GM18508 (cell line): ENCODE data around the gene ZIC2.

Experiments used
- ATAC-seq: cut with Tn5 transposase; IDR thresholded peaks from one replicate; pipeline ENCODE4 v1.9.1; 2021; ENCODE audit warnings: moderate number of reproducible peaks; ENCODE audit not compliant: insufficient read depth, unreplicated experiment

ZIC2 gene

GRCh38 chr13:99973163-99973807 is 8.3 kb upstream of the ZIC2 start:
- ATAC-seq = no peak

- no peak for ATAC-seq
These were observed 7.8 kb upstream of the ZIC2 start for GRCh38 chr13:99973808-99974185.

- no peak for ATAC-seq
These were observed 7.2 kb upstream of the ZIC2 start for GRCh38 chr13:99974296-99974938.

- no peak for ATAC-seq
These were observed 6.5 kb upstream of the ZIC2 start for GRCh38 chr13:99974939-99975561.

- ATAC-seq = no peak
These were observed 6.0 kb upstream of the ZIC2 start for GRCh38 chr13:99975626-99976025.

- ATAC-seq = no peak
These were observed 5.0 kb upstream of the ZIC2 start for GRCh38 chr13:99976575-99976974.

GRCh38 chr13:99977334-99977911 is 4.2 kb upstream of the ZIC2 start:
- ATAC-seq = no peak

GRCh38 chr13:99977912-99978798 is 3.4 kb upstream of the ZIC2 start:
- no peak for ATAC-seq

- no peak for ATAC-seq
These were observed 2.7 kb upstream of the ZIC2 start for GRCh38 chr13:99978799-99979452.

- no peak for ATAC-seq
These were observed 2.0 kb upstream of the ZIC2 start for GRCh38 chr13:99979453-99980200.

- ATAC-seq = no peak
These were observed 1.3 kb upstream of the ZIC2 start for GRCh38 chr13:99980201-99980823.

- no peak for ATAC-seq
These were observed 505 bp upstream of the ZIC2 start for GRCh38 chr13:99980824-99981734.

- ATAC-seq = no peak
These were observed 599 bp downstream of the ZIC2 start for GRCh38 chr13:99982036-99982730.

GRCh38 chr13:99982731-99983498 is 1.3 kb downstream of the ZIC2 start:
- no peak for ATAC-seq

GRCh38 chr13:99983499-99984401 is 2.2 kb downstream of the ZIC2 start:
- ATAC-seq = no peak
